OCI-LY1 (cell line): Measurements from ENCODE around the gene CPA4.

Source experiments
- CTCF ChIP-seq: fragments of 200-600 bp; sonication (generic), shearing (Covaris generic); IDR thresholded peaks from 2 replicates; pipeline ENCODE4 v1.5.1; 2017; ENCODE audit warnings: mild to moderate bottlenecking, antibody characterized with exemption, low read length, moderate library complexity, mixed read lengths
- EZH2 ChIP-seq: fragments of 200-600 bp; sonication (generic), shearing (Covaris generic); IDR thresholded peaks from 2 replicates; pipeline ENCODE4 v1.8.0; 2017; ENCODE audit warnings: borderline replicate concordance, mixed run types, mild to moderate bottlenecking, antibody characterized with exemption, low read length, moderate library complexity, mixed read lengths

GRCh38 chr7:130269318-130269694 lies 23.7 kb upstream of the CPA4 start:
- no peak for TF ChIP-seq EZH2
- no peak for TF ChIP-seq CTCF
